GM23338 (cell line): ENCODE results near the gene UBA1. TPM values are rescaled to one million over a fixed set of nuclear protein-coding genes. Genes with fewer than 3 reads are reported as not detected.

Experiments
- ATAC-seq: fragments of 200-7000 bp; cut with Tn5 transposase; 3 replicates; pipeline ENCODE4 v1.9.1; 2020
- DNase-seq: peaks from one replicate; pipeline ENCODE4 v3.0.0-alpha.2; 2015; ENCODE audit warnings: low spot score
- H2AFZ ChIP-seq: fragments of 200-600 bp; sonication (generic); 2 replicates; pipeline ENCODE4 v1.8.0; 2016; ENCODE audit warnings: antibody characterized with exemption, mild to moderate bottlenecking, moderate library complexity
- H3F3A ChIP-seq: fragments of 200-600 bp; sonication (generic); replicated peaks from 2 replicates; pipeline ENCODE4 v1.8.0; 2017; ENCODE audit warnings: antibody characterized with exemption, mixed run types, low read depth
- H3K27ac ChIP-seq: fragments of 200-600 bp; sonication (generic); 2 replicates; pipeline ENCODE4 v1.6.1; 2016; ENCODE audit warnings: low read depth
- H3K27me3 ChIP-seq: fragments of 200-600 bp; sonication (generic); 2 replicates; pipeline ENCODE4 v1.8.0; 2016; ENCODE audit warnings: mild to moderate bottlenecking, mixed run types, moderate library complexity; ENCODE audit not compliant: insufficient read depth
- H3K36me3 ChIP-seq: fragments of 200-600 bp; sonication (generic); 2 replicates; pipeline ENCODE4 v1.8.0; 2016; ENCODE audit warnings: mild to moderate bottlenecking; ENCODE audit not compliant: insufficient read depth
- H3K4me1 ChIP-seq: fragments of 200-600 bp; sonication (generic); 2 replicates; pipeline ENCODE4 v1.8.0; 2016; ENCODE audit warnings: mild to moderate bottlenecking, moderate library complexity; ENCODE audit not compliant: insufficient read depth
- H3K4me2 ChIP-seq: fragments of 200-600 bp; sonication (generic); 2 replicates; pipeline ENCODE4 v1.7.1; 2017; ENCODE audit warnings: mixed run types
- H3K4me3 ChIP-seq: fragments of 200-600 bp; sonication (generic); 2 replicates; pipeline ENCODE4 v1.6.1; 2016; ENCODE audit warnings: mixed run types
- H3K79me2 ChIP-seq: fragments of 200-600 bp; sonication (generic); replicated peaks from 2 replicates; pipeline ENCODE4 v1.8.0; 2017; ENCODE audit warnings: mild to moderate bottlenecking; ENCODE audit not compliant: insufficient read depth
- H3K9me2 ChIP-seq: fragments of 200-600 bp; sonication (generic); 2 replicates; pipeline ENCODE4 v1.8.0; 2017; ENCODE audit not compliant: insufficient read depth
- H4K20me1 ChIP-seq: fragments of 200-600 bp; sonication (generic); replicated peaks from 2 replicates; pipeline ENCODE4 v1.8.0; 2017; ENCODE audit warnings: mild to moderate bottlenecking; ENCODE audit not compliant: insufficient read depth
- H3K27ac Mint-ChIP-seq: 2 replicates; pipeline ENCODE4 v1.8.0; 2020; ENCODE audit warnings: inconsistent platforms, mild to moderate bottlenecking, moderate library complexity, mixed read lengths
- H3K27me3 Mint-ChIP-seq: 3 replicates; pipeline ENCODE4 v1.8.0; 2022; ENCODE audit warnings: low read depth, mild to moderate bottlenecking, moderate library complexity, mixed read lengths, inconsistent platforms; ENCODE audit not compliant: insufficient read depth, poor library complexity
- H3K36me3 Mint-ChIP-seq: 3 replicates; pipeline ENCODE4 v1.8.0; 2021; ENCODE audit warnings: low read depth, mild to moderate bottlenecking, inconsistent platforms, moderate library complexity, mixed read lengths
- H3K4me1 Mint-ChIP-seq: 3 replicates; pipeline ENCODE4 v1.8.0; 2020; ENCODE audit warnings: mild to moderate bottlenecking, inconsistent platforms, mixed read lengths
- H3K4me3 Mint-ChIP-seq: 3 replicates; pipeline ENCODE4 v1.8.0; 2021; ENCODE audit warnings: moderate library complexity, mild to moderate bottlenecking, inconsistent platforms, mixed read lengths
- H3K9me3 Mint-ChIP-seq: 3 replicates; pipeline ENCODE4 v1.8.0; 2020; ENCODE audit warnings: moderate library complexity, mild to moderate bottlenecking, inconsistent platforms, mixed read lengths
- CREB1 ChIP-seq: fragments of 250-450 bp; sonication (Bioruptor Pico); IDR thresholded peaks from 2 replicates; pipeline ENCODE4 v1.5.0; 2020; ENCODE audit warnings: low read depth, mild to moderate bottlenecking, moderate library complexity
- EZH2 ChIP-seq: fragments of 200-600 bp; sonication (generic); IDR thresholded peaks from one replicate; pipeline ENCODE4 v1.8.0; 2017; ENCODE audit warnings: antibody characterized with exemption, mild to moderate bottlenecking, low read depth; ENCODE audit not compliant: unreplicated experiment
- EZH2phosphoT487 ChIP-seq: fragments of 200-600 bp; sonication (generic); IDR thresholded peaks from one replicate; pipeline ENCODE4 v1.8.1; 2018; ENCODE audit warnings: antibody characterized with exemption; ENCODE audit not compliant: unreplicated experiment
- JUNB ChIP-seq: IDR thresholded peaks from one replicate; pipeline ENCODE4 v1.6.1; 2016; ENCODE audit warnings: antibody characterized with exemption; ENCODE audit not compliant: unreplicated experiment
- NANOG ChIP-seq: IDR thresholded peaks from 2 replicates; pipeline ENCODE4 v1.6.1; 2016; ENCODE audit warnings: antibody characterized with exemption, borderline replicate concordance
- POLR2AphosphoS5 ChIP-seq: IDR thresholded peaks from 2 replicates; pipeline ENCODE4 v1.6.1; 2016; ENCODE audit warnings: antibody characterized with exemption, low read depth
- REST ChIP-seq: IDR thresholded peaks from one replicate; pipeline ENCODE4 v1.6.1; 2018; ENCODE audit warnings: antibody characterized with exemption; ENCODE audit not compliant: unreplicated experiment
- STAT1 ChIP-seq: IDR thresholded peaks from one replicate; pipeline ENCODE4 v1.6.1; 2016; ENCODE audit warnings: antibody characterized with exemption; ENCODE audit not compliant: unreplicated experiment
- ZNF114 ChIP-seq: fragments of 250-450 bp; sonication (Bioruptor Pico); IDR thresholded peaks from 2 replicates; pipeline ENCODE4 v1.5.0; 2020; ENCODE audit warnings: mild to moderate bottlenecking, moderate library complexity
- ZNF331 ChIP-seq: fragments of 250-450 bp; sonication (Bioruptor Pico); IDR thresholded peaks from 2 replicates; pipeline ENCODE4 v1.5.0; 2020; ENCODE audit warnings: low read depth, mild to moderate bottlenecking, moderate library complexity
- ZNF462 ChIP-seq: fragments of 250-450 bp; sonication (Bioruptor Pico); IDR thresholded peaks from 2 replicates; pipeline ENCODE4 v1.5.0; 2020; ENCODE audit warnings: mild to moderate bottlenecking, moderate library complexity
- polyA plus RNA-seq: library from polyadenylated mRNA; unstranded; fragments of >200 nt; fragmentation: Nextera tagmentation; extraction: Ambion mirVana; gene quantifications from 2 replicates; pipeline ENCODE4 v1.2.1, GENCODE V29; 2016
- total RNA-seq: library from RNA; depleted of rRNA; stranded (reverse); fragments of >200 nt; shearing (Covaris generic); gene quantifications from 2 replicates; pipeline ENCODE4 v1.2.3, GENCODE V29; 2014
- TF ChIP-seq, protein P1 (sequence below), 2 experiments: fragments of 200-600 bp in 1 of 2; sonication (generic) in 1 of 2; conservative IDR thresholded peaks; 2 replicates each; pipeline versions ENCODE4 v1.5.1 to v1.6.1; 2016 to 2017; ENCODE audit warnings: antibody characterized with exemption in 2 of 2, low read depth in 2 of 2, mild to moderate bottlenecking in 2 of 2, moderate library complexity in 1 of 2
- TF ChIP-seq, protein P2 (sequence below): IDR thresholded peaks from 2 replicates; pipeline ENCODE4 v1.6.1; 2016; ENCODE audit warnings: antibody characterized with exemption

Gene UBA1
- total and polyA plus RNA-seq, 2 experiments from 2014 or later, result 104 to 377 TPM

DNA sequence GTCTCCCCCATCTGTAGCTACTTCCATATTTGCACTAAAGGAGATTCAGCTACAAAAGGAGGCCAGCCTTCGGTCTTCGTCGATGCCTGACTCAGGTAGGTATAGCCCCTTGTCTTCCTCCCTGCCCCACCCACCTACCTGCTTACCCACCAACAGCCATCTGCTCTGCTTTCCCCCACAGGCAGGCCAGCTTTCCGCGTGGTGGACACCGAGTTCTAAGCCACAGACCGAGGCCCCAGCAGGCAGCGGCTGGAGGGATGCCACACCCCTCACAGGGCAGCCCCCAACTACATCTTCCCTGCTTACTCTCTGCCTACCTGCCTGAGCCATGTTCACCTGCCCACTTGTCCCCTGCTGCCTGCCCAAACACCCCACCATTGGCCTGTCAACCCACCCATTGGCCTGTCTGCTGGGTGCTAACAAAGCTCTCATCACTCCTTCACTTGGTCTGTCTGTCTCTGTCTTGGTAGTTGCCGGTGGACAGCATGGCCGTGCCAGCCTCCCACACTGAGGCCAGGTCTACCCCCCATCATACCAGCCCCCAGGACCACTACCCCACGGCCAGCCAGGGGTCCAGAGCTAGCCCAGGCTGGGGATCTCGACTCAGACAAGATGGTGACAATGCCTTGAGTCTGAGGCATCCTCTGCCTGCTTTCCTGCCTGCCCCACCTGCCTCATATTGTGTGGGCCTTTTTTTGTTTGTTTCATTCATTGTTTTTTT is 35.1 kb downstream of the UBA1 start:
- H3K27ac ChIP-seq, result no peak overlapping the region
- H3K36me3 ChIP-seq, result peaks cover 6% of the 10 kb centered on the region
- Mint-ChIP-seq H3K27ac (no peak overlapping the region), H3K36me3 (peaks cover 40% of the 10 kb centered on the region), H3K9me3 (no peaks in the 10 kb centered on the region; the same call in 1 of the 3 replicates), H3K27me3 (peaks cover 4% of the 10 kb centered on the region), H3K4me1 (no peaks in the 10 kb centered on the region; the same call in 2 of the 3 replicates), H3K4me3 (no peak overlapping the region)
- H3K4me2 ChIP-seq, result no peak overlapping the region
- H3K4me1 ChIP-seq, result no peaks in the 10 kb centered on the region; the same call in 1 of the 2 replicates
- ATAC-seq (no peak), DNase-seq (no peak)
- H3K79me2 ChIP-seq, result no peaks in the 10 kb centered on the region
- no peaks in the 10 kb centered on the region for H3F3A ChIP-seq
- no peak for TF ChIP-seq POLR2AphosphoS5
- no peak for TF ChIP-seq JUNB
- TF ChIP-seq, protein P1, sequence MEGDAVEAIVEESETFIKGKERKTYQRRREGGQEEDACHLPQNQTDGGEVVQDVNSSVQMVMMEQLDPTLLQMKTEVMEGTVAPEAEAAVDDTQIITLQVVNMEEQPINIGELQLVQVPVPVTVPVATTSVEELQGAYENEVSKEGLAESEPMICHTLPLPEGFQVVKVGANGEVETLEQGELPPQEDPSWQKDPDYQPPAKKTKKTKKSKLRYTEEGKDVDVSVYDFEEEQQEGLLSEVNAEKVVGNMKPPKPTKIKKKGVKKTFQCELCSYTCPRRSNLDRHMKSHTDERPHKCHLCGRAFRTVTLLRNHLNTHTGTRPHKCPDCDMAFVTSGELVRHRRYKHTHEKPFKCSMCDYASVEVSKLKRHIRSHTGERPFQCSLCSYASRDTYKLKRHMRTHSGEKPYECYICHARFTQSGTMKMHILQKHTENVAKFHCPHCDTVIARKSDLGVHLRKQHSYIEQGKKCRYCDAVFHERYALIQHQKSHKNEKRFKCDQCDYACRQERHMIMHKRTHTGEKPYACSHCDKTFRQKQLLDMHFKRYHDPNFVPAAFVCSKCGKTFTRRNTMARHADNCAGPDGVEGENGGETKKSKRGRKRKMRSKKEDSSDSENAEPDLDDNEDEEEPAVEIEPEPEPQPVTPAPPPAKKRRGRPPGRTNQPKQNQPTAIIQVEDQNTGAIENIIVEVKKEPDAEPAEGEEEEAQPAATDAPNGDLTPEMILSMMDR (conservative IDR thresholded peaks at IDR 0.05; ENCODE audit: low read depth in 2 of 2), result no peak
- TF ChIP-seq EZH2, result no peak
- no peak for TF ChIP-seq ZNF462
- TF ChIP-seq EZH2phosphoT487, result no peak
- no peak for TF ChIP-seq NANOG
- TF ChIP-seq ZNF331, result no peak
- TF ChIP-seq, protein P2, sequence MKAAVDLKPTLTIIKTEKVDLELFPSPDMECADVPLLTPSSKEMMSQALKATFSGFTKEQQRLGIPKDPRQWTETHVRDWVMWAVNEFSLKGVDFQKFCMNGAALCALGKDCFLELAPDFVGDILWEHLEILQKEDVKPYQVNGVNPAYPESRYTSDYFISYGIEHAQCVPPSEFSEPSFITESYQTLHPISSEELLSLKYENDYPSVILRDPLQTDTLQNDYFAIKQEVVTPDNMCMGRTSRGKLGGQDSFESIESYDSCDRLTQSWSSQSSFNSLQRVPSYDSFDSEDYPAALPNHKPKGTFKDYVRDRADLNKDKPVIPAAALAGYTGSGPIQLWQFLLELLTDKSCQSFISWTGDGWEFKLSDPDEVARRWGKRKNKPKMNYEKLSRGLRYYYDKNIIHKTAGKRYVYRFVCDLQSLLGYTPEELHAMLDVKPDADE, result no peak
- TF ChIP-seq ZNF114 (CRISPR knock-in tag), result no peak
- TF ChIP-seq CREB1 (CRISPR knock-in tag), result no peak
- no peak for TF ChIP-seq STAT1
- no peak for TF ChIP-seq REST
- no peak overlapping the region for H3K4me3 ChIP-seq
- no peaks in the 10 kb centered on the region for H4K20me1 ChIP-seq
- H3K9me2 ChIP-seq, result no peaks in the 10 kb centered on the region
- H2AFZ ChIP-seq, result no peak overlapping the region
- H3K27me3 ChIP-seq, result no peaks in the 10 kb centered on the region
